Measurements from ENCODE around the gene CX3CL1. TPM values are rescaled to one million over a fixed set of nuclear protein-coding genes. Genes with fewer than 3 reads are reported as not detected.

The CX3CL1 gene
- total and polyA plus RNA-seq, 9 of the 15 experiments (the other 6 are each of a cell fraction or from before 2014, with no cell fraction given): 0.09 TPM; not detected in 8

DNA sequence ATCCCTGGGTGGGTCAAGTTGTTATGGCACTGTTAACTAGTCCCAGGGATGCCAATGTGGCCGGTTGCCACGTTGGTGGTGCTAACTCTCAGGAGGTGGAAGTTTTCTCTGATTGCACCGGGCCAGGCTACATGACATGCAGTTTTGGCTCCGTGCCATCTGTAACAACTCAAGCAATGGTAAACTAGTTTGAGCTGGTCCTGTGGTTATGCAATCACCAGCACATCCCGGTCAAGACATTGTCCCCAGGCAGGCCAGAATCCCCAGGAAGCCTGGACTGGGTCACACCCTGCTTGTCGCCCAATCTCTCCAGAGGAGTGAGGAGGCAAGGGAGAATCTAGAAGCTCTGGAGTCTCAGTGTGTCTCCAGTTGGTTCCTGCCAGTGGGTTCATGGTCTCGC, 22.2 kb downstream of the CX3CL1 start (continued):
- no peak for TF ChIP-seq ETS1 (conservative IDR thresholded peaks at IDR 0.05; ENCODE audit: control insufficient read depth, low read depth, low read length)
- peak; percentile 44; the same call in 1 of the 2 replicates for TF ChIP-seq CEBPG (CRISPR knock-in tag; IDR thresholded peaks at IDR 0.05)
- peak; percentile 46 to 86; a peak in 3 of 4 replicates for TF ChIP-seq CEBPG (tag; conservative IDR thresholded peaks at IDR 0.05 in 1 of 2, IDR thresholded peaks at IDR 0.05 in 1 of 2)
- peak; percentile 92 for TF ChIP-seq NFIC (IDR thresholded peaks at IDR 0.05)
- no peak for TF ChIP-seq ATF7 (IDR thresholded peaks at IDR 0.05)
- TF ChIP-seq ZNF280B (CRISPR knock-in tag; IDR thresholded peaks at IDR 0.05): no peak
- peak; percentile 35; the same call in 1 of the 2 replicates for TF ChIP-seq NFIX (CRISPR knock-in tag; IDR thresholded peaks at IDR 0.05; ENCODE audit: low read depth)
- TF ChIP-seq TEAD4 (IDR thresholded peaks at IDR 0.05; ENCODE audit: low read length): no peak
- TF ChIP-seq TEAD4 (CRISPR knock-in tag; IDR thresholded peaks at IDR 0.05; ENCODE audit: borderline replicate concordance): no peak
- TF ChIP-seq KDM4B (IDR thresholded peaks at IDR 0.05; ENCODE audit: borderline replicate concordance in 2 of 2, low read depth in 1 of 2): no peak
- no peak for TF ChIP-seq BACH1 (tag; IDR thresholded peaks at IDR 0.05)
- no peak for TF ChIP-seq RAD21 (CRISPR knock-in tag; conservative IDR thresholded peaks at IDR 0.05 in 1 of 2, IDR thresholded peaks at IDR 0.05 in 1 of 2)
- no peak for TF ChIP-seq ATF6 (CRISPR knock-in tag; IDR thresholded peaks at IDR 0.05)
- peak; percentile 68; the same call in 1 of the 2 replicates for TF ChIP-seq CEBPB (tag; IDR thresholded peaks at IDR 0.05)

Data from K562 (cell line).